Measurements from ENCODE around the gene SSUH2. TPM values are rescaled to one million over a fixed set of nuclear protein-coding genes. Genes with fewer than 3 reads are reported as not detected.

Gene SSUH2
- polyA plus RNA-seq, 3 donors, result 3.7 to 5.0 (median 3.8) TPM

DNA sequence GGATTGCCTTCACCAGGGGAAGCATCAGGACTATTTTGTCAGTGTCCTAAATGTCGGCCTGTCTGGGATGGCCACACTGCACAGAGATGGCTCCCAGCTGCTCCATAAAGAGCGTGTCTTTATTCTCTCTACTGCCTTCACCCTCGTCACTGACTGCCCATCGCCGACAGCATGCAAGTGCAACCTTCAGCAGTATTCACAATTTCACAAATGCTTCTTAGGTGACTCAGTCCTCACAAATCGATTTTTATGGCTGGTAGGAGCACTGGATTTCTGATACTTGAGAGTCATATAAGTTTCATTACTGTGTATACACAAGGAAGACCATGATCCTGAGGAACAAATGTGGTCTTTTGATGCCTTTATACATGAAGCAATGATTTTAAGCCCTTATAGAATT lies 1.1 kb upstream of the SSUH2 start:
- no peak for DNase-seq (ENCODE audit: low read depth in 3 of 3, low spot score in 2 of 3)

DNA sequence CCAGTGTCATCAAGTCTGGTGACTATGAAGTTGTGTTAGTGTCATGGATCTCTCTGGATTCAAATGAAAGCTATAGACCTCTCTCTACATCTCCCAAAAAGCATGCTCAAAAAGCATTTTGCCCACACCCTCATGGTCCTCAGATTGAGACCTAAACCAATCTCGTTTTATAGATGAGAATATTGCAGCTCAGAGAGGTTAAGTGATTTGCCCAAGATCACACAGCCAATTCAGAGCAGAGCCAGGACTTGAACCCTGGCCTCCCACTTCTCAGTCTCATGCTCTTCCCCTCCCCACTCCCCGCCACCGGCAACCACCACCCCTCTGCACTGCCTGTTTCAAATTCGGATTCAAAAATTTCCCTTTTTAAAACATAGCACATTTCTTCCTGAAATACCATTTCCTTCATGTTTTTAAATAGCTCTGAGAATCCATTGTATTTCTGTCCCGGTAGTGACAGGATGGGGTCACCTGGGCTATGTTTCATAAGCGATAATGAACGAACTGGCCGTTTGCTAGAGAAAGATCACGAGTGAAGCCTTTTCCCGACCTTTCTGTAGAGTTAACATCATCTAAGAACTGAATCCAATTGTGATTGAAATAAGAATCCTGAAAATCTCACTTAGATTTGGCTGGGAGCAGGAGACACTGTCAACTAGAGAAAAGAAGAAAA lies 769 bp downstream of the SSUH2 start:
- DNase-seq (ENCODE audit: low read depth in 3 of 3, low spot score in 2 of 3), result no peak

DNA sequence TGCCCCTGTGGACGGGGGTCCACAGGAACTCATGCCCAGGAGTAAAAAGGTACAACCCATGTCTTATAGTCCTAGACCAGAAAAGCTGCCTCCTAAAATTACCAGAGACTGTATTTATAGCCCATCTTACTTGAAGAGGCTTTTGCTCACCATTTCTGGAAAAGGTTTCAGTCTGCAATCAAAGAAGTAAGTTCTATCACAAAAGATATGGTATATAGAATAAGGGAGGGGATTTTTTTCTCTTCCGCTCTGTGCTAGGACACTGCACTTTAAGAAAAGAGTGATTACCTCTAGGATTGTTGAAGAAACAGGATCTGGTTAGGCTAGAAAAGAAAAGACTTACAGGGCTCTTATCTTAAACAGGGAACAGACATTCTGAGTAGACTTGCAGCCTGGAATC lies 2.6 kb downstream of the SSUH2 start:
- no peak for DNase-seq (ENCODE audit: low read depth in 3 of 3, low spot score in 2 of 3)

DNA sequence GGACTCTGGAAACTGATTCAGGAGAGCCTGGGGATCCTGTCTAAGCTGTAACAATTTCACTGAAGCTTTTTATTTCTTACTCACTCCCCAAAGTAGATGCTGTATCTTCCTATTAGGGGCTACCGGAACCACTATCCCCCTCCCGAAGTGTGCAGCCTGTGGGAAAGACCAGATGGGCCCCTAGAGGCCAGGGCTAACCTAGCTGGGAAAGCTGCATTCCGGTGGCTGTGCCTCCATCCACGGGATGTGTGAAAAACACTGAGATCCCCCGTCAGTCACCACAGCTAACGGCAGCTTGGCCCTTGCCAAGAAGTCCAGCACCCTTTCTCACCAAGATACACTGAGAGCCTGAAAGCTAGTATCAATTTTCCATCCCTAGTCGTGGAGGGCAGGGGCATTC lies 3.1 kb downstream of the SSUH2 start:
- no peak for DNase-seq (ENCODE audit: low read depth in 3 of 3, low spot score in 2 of 3)

DNA sequence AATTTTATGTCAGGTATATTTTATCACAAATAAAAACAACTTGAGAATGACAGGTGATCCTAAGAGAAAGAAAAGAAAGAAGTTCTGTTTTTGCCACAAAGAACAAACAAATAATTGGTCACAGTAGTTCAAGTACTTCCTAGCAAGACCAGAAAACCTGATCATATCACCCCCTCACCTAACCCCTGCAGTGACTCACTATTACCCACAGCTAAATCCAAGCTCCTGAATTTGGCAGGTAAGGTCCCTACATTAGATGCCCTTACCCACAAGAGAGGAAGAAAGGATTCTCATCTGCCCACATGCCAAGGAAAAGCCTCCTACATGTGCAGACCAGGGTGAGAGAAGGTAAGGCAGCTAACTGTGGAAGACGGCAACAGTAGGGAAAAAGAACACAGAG lies 4.4 kb downstream of the SSUH2 start:
- no peak for DNase-seq (ENCODE audit: low read depth in 3 of 3, low spot score in 2 of 3)

DNA sequence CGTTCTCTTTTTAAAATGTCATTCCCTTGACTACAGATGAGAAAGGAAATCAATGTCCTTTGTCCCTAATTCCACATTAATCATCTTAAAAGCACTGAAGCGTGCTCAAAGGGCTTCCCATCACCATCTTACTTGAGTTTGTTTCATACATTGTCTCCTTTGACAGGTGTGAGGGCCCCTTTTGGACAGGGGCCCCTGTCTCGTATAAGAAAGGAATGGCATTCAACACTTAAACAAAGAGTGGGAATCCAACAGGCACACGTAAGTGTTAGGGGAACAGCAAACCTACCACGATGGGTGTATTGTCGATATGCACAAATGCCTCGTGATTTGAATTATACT lies 5.0 kb downstream of the SSUH2 start:
- no peak for DNase-seq (ENCODE audit: low read depth in 3 of 3, low spot score in 2 of 3)

DNA sequence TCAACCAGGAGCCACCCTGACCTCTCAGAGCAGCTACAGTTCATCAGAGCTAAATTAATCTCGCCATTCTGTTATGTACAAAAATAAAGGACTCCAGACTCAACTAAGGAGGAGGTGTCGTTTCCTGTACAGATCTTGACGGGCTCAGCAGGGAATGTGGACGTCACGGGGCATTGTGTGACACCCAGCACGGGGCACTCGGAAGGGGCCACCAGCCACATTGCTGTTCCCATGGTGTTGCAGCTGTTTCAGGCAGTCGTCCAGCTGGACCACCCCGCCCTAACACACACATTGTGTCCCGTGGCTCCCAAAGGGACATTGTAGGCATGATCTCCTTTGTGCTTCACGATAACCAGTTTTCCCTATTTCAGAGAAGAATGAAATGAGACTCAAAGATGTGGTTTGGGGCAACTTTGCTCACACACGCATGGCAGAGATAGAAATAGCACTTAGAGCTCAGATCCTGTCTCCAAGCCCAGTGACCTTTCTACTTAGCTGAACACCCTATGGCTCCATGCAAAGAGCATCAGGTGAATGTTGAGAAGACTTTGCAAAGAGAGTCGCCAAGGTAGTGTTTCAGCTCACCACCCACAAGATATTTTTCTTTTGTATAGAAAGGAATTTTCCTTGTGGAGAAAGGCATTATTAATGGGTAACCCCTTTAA lies 5.5 kb downstream of the SSUH2 start:
- DNase-seq (ENCODE audit: low read depth in 3 of 3, low spot score in 2 of 3), result no peak

DNA sequence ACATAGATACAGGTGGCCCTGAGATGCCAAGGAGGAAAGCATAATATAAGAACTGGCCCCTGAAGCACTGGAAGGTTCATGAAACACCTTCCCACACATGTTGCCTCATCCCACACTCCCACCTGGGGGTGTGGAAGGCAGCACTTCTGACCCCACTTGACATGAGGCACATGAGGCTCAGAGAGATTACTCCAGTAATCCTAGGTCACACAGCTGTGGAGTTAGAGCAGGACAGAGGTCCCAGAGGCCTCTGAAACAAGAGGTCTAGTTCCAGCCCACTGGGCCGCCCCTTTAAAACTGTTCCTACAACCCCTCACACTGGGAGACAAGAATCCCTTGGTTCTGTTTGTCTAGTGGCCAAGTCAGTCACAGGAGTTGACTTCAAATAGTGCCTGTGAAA lies 7.2 kb downstream of the SSUH2 start:
- no peak for DNase-seq (ENCODE audit: low read depth in 3 of 3, low spot score in 2 of 3)

DNA sequence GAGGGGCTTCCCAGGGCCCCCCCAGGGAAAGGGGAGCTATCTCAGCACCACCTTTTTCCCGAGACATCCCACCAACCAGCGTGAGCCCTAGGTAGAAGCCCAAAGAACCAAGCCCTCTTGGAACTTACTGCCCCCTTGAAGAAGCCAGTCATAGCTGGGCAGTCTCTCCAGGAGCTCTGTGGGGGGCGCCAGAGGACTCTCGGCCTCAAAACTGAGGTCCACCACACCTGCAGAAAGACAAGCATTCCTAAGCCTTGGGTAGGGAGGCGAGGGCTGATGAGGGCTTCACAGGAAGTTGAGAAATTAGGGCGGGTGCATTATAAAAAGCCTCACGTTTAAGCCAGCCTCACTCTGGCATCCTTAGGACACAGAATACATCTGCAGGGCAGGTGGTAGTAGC lies 9.0 kb downstream of the SSUH2 start:
- no peak for DNase-seq (ENCODE audit: low read depth in 3 of 3, low spot score in 2 of 3)

DNA sequence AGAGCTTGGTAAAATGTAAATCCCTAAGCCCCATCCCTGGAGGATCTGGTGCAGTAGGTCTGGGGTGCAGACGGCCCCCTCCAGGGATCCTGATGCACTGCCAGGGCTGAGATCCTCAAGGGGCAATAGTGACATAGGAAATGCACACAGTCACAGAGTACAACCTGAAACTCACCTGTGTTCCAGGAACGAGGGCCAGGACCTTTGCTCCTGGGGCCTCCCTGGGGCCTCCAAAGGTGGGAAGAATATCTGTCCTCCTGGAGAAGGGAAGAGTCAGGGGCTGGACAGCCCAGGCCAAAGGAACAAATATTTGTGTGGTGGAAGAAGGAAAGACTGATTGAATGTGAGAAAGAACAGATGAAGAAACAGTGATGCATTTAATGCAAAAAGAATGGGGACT lies 9.5 kb downstream of the SSUH2 start:
- DNase-seq (ENCODE audit: low read depth in 3 of 3, low spot score in 2 of 3), result no peak

DNA sequence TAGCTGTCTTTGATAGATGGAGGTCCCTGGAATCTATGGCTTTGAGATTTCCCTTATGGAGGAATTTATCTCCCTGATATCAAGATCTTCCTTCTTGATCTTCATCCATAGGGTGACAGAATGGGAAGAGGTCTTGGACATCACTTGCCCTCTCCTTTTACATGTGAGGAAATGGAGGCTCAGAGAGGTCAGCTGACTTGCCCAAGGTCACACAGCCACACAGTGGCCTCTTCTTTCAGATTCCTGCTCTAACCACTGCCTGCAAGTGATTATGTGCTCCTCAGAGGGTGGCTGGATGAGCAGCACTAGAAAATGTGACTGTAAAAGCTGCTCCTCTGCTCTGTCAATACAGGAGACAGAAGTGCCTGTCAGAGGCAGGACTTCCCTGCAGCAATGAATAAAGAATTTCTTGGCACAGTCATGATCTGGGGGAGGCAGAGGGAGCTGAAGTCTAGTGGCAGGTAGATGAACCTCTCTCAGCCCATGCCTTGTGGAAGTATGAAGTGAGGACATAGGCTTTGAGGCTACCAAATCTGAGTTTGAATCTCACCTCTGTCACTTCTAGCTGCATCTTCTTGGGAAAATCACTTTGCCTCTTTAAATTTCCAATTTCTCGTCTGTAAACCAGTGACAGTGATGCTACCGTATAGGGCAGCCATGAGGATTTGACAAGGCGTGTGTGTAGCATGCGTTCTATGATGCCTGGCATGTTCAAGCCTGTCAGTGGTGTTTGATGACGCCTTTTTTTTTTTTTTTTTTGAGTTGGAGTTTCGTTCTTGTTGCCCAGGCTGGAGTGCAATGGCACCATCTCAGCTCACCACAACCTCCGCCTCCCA lies 12.0 kb downstream of the SSUH2 start:
- DNase-seq (ENCODE audit: low read depth in 3 of 3, low spot score in 2 of 3), result no peak

DNA sequence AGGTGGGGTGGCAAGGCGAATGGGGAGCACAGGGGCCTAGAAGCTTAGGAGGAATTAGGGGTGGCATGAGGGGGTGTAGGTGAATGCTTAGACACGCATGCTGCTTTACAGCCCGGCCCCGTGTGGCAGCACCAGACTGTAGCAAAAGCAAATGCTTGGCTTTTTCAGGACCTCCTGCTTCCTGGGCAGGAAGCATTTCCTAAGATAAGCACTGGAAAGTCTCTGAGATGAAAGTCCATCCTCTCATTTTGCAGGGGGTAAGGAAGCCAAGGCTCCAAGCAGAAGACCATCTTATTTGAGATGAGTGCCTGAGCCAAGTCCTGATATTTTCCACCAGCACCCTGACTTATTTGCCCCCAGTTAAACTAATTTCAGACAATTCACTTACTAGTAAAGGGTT lies 12.9 kb downstream of the SSUH2 start:
- no peak for DNase-seq (ENCODE audit: low read depth in 3 of 3, low spot score in 2 of 3)

DNA sequence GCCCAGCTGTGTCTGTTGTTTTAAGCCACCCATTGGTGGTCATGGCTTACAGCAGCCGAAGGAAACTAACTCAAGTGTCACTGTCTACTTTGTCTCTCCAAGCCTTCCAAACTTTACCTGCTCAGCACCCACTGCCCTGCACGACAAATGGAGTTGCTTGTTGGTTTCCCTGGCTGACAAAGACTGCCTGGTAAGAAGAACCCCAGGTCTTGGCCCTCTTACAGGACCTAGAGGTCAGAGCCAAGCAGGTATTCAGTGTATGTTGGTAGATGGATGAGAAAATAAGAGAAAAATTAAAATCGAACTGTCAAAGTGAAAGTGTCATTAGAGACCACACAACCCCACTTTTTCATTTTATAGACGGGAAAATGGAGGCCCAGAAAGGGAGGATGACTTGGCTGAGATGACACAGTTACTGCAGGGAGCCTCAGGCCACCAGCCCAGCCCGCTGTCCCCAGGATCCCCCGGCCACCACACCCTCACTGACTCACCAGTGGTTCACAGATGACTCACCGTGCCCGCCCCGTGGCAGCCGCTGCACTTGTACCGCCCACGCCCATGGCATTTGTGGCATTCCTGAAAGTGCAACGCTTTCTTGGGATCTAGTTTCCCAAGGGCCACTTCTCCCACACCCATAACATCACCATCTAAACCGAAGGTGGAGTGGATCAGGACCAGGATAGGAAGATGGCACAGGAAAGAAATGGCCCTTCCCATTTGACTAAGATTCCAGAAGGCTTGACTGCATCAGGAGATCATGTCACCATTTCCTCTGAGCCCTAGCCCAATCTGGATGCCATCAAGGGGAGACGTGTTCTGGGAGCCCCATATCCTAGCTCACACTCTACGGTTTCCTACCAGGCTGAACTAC lies 15.2 kb downstream of the SSUH2 start:
- no peak for DNase-seq (ENCODE audit: low read depth in 3 of 3, low spot score in 2 of 3)

DNA sequence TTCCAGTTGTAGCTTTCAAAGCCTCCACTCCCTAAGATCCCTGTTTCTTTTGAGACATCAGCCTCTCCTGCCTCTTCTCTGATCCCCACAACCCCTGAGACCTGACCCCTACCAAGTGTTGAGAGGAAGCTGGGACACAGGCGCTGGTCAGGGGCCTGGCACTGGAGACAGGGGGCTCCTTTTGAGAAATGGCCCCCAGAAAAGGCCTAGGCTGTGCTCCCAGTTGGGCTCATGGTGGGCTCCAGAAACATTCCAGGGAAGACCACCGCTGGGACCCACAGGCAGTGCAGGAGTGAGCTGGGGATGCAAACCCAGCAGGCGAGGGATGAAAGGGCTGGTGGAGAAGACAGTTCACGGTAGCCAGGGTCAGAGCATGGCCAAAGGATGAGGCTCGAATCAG lies 16.6 kb downstream of the SSUH2 start:
- DNase-seq (ENCODE audit: low read depth in 3 of 3, low spot score in 2 of 3), result no peak

DNA sequence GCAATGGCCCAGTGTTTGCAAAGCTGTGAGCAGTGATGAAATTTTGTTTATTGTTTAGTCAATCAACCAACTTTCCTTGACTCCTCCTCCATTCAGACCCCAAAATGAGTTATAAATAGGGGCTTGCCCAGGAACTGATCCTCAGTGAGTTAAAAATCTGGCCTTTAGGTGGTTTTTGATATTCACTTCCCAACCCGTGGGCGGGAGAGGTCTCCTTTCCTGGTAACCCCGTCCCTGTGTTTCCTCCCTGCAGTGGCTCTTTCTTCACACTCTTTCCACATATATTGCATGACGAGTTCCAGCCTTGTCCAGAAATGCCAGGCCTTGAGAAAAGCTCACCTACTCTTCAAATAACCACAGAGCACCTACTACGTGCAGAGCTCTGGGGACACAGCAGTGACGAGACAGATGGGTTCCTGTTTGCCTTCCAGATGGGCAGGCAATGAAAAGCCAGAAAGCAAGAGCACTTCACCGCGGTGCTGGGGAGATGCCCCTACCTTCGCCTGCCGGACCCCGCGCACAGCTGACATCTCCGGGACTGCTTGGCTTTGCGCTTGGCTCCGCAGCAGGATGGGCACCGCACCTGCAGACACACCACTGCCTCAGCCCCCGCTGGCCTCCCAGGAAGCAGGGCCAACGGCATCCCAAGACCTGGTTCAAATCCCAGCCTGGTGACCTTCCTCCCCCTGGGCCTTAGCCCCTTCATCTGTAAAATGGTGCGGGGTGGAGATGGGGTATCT lies 17.2 kb downstream of the SSUH2 start:
- no peak for DNase-seq (ENCODE audit: low read depth in 3 of 3, low spot score in 2 of 3)

DNA sequence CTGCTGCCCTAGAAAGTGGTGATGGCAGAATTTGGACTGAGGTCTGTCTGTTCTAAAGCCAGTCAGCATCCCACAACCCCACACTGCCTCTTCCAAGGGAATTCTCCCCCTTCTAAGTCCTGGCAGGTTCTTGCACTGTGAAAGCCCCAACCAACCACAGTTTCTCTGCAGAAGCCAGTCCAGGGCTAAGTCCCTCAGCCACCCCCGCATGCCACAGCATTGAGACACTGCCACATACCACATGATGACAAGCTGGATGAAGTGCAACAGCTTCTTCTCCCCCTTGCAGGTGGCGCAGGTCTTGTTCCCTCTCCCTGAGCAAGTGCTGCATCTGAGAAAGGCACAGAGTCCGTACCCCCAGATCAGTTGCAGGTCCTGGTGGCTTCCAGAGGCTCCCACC lies 18.6 kb downstream of the SSUH2 start:
- no peak for DNase-seq (ENCODE audit: low read depth in 3 of 3, low spot score in 2 of 3)

DNA sequence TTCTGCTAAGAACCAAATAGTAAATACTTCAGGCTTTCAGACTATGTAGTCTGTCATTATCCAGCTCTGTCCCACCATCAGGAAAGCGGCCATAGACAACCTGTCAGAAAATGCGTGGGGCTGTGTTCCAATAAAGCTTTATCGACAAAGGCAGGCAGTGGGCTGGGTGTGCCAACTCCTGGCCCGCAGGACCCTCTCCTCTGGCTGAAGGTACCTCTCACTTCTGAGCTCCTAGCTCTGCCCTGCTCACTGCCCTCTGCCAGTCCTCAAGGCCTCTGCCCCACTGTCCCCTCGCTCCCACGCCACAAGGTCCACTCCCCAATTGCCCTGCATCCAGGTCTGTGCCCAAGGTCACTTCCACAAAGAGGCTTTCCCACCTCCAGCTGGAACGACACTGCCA lies 20.0 kb downstream of the SSUH2 start:
- DNase-seq (ENCODE audit: low read depth in 3 of 3, low spot score in 2 of 3), result no peak

DNA sequence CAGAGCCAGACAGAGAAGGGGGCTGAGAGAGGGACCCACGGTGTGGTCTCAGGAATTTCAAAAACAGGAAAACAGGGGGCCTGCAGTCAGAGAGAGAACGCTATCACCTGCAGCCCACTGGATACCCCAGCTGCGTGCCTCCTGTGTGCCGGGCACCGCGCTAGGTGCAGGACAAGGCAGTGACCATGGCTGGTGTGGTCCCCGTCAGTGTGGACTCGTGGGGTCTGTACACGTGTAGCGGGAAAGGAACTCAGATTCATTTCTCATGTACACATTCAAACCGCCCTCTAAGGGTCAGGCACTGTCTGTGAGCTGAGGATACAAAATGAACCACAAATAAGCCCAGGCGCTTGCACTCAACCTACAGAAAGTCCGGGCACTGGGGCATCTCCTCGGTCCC lies 20.9 kb downstream of the SSUH2 start:
- no peak for DNase-seq (ENCODE audit: low read depth in 3 of 3, low spot score in 2 of 3)

DNA sequence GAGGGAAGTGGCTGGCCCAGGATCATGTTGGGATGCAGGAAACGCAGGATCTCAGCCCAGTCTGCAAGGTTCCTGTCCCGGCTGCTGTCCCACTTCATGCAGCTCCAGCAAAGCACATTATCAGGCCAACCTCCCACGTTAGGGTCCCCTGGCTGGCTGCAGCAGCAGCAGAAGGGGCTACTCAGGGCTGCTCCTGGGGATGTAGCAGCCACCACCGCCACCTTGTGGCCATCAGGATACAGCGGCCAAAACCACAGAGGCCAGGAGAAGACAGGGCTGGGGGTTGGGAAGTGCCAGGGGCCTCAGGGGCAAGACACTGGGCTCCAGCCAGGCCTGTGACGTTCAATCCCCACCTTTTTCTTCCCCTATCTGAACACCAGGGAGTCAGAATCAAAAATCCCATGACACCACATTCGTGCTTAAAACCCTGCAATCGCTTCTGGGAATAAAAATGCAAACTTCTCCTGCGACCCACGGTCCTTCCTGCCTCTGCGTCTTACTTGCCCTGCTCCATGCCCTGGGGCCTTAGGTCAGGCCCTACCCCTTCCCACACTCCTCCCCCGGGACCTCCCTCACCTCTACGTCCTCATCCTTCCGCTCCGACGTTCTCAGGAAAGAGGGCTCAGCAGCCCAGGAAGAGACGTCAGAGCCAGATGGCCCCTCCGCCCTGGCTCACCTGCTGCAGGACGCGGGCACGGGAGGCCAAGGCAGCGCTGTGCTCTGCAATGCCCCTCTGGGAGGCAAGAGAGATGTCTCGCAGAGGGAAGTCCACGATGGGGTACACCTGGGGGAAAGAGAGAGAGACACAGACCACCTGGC lies 21.5 kb downstream of the SSUH2 start:
- DNase-seq (ENCODE audit: low read depth in 3 of 3, low spot score in 2 of 3), result peak; percentile 55 to 68 (median 62)

DNA sequence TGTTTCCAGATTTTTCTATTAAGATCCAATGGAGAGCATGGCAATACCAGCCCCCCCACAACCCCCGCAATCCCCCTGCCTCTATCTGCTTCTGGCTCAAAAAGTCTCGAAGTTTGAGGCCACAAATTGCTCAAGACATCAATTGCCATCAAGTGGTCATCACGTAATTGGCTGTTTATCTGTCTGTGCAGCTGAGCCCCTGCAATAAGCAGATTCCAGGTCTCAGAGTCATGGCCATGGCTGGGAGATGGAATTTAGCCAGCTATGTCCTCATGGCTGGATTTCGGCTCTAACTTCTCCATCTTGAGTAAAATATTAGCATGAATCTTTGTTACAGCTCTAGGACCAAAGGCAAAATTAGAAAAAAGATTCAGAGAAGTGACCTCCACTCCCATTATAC lies 22.7 kb downstream of the SSUH2 start:
- DNase-seq (ENCODE audit: low read depth in 3 of 3, low spot score in 2 of 3), result no peak

Data from right renal cortex interstitium (tissue), 3 donors.